Measurements from ENCODE around the gene RIN3.

RIN3 gene

GRCh38 chr14:92570674-92571262 lies 57.2 kb downstream of the RIN3 start:
- in situ Hi-C loops (cut with MboI; ENCODE audit: low sequenced_read_pairs) = no loop called here

GRCh38 chr14:92572050-92572449 lies 58.5 kb downstream of the RIN3 start:
- in situ Hi-C loops (cut with MboI; ENCODE audit: low sequenced_read_pairs) = no loop called here

GRCh38 chr14:92573761-92574498 lies 60.3 kb downstream of the RIN3 start:
- in situ Hi-C loops (cut with MboI; ENCODE audit: low sequenced_read_pairs) = no loop called here

GRCh38 chr14:92575061-92575747 lies 61.6 kb downstream of the RIN3 start:
- in situ Hi-C loops (cut with MboI; ENCODE audit: low sequenced_read_pairs) = no loop called here

GRCh38 chr14:92575748-92576303 lies 62.2 kb downstream of the RIN3 start:
- in situ Hi-C loops (cut with MboI; ENCODE audit: low sequenced_read_pairs) = no loop called here

- in situ Hi-C loops (cut with MboI; ENCODE audit: low sequenced_read_pairs) = no loop called here
Measured at GRCh38 chr14:92577321-92577742, 63.8 kb downstream of the RIN3 start.

GRCh38 chr14:92578511-92578910 lies 64.9 kb downstream of the RIN3 start:
- in situ Hi-C loops (cut with MboI; ENCODE audit: low sequenced_read_pairs) = no loop called here

- in situ Hi-C loops (cut with MboI; ENCODE audit: low sequenced_read_pairs) = no loop called here
Measured at GRCh38 chr14:92579244-92579936, 65.8 kb downstream of the RIN3 start.

- in situ Hi-C loops (cut with MboI; ENCODE audit: low sequenced_read_pairs) = no loop called here
Measured at GRCh38 chr14:92581206-92581605, 67.6 kb downstream of the RIN3 start.

GRCh38 chr14:92581966-92582566 lies 68.5 kb downstream of the RIN3 start:
- in situ Hi-C loops (cut with MboI; ENCODE audit: low sequenced_read_pairs) = no loop called here

GRCh38 chr14:92582706-92583452 lies 69.3 kb downstream of the RIN3 start:
- in situ Hi-C loops (cut with MboI; ENCODE audit: low sequenced_read_pairs) = no loop called here

- in situ Hi-C loops (cut with MboI; ENCODE audit: low sequenced_read_pairs) = no loop called here
Measured at GRCh38 chr14:92584220-92584619, 70.6 kb downstream of the RIN3 start.

- in situ Hi-C loops (cut with MboI; ENCODE audit: low sequenced_read_pairs) = no loop called here
Measured at GRCh38 chr14:92584816-92585215, 71.2 kb downstream of the RIN3 start.

- in situ Hi-C loops (cut with MboI; ENCODE audit: low sequenced_read_pairs) = no loop called here
Measured at GRCh38 chr14:92585981-92586937, 72.7 kb downstream of the RIN3 start.

- in situ Hi-C loops (cut with MboI; ENCODE audit: low sequenced_read_pairs) = no loop called here
Measured at GRCh38 chr14:92586963-92587699, 73.5 kb downstream of the RIN3 start.

- in situ Hi-C loops (cut with MboI; ENCODE audit: low sequenced_read_pairs) = no loop called here
Measured at GRCh38 chr14:92587700-92588085, 74.1 kb downstream of the RIN3 start.

GRCh38 chr14:92589213-92589852 lies 75.8 kb downstream of the RIN3 start:
- in situ Hi-C loops (cut with MboI; ENCODE audit: low sequenced_read_pairs) = no loop called here

- in situ Hi-C loops (cut with MboI; ENCODE audit: low sequenced_read_pairs) = no loop called here
Measured at GRCh38 chr14:92590176-92590575, 76.6 kb downstream of the RIN3 start.

All from hTERT RPE-1 (cell line).